IPS DF 6.9 (cell line): ENCODE data around the gene FNDC3B.

ENCODE experiments used
- DNase-seq: peaks from one replicate; pipeline ENCODE4 v3.0.0-alpha.2; 2013; ENCODE audit warnings: low read depth, low spot score
- H3K27ac ChIP-seq: one replicate; pipeline ENCODE4 v1.5.1; 2013; ENCODE audit warnings: low read length, control low read depth
- H3K27me3 ChIP-seq: 2 replicates; pipeline ENCODE4 v1.6.1; 2013; ENCODE audit warnings: mild to moderate bottlenecking, low read length; ENCODE audit not compliant: control insufficient read depth, insufficient read depth
- H3K36me3 ChIP-seq: 2 replicates; pipeline ENCODE4 v1.6.1; 2013; ENCODE audit warnings: low read length; ENCODE audit not compliant: control insufficient read depth, insufficient read depth
- H3K4me1 ChIP-seq: 2 replicates; pipeline ENCODE4 v1.6.1; 2013; ENCODE audit warnings: low read length; ENCODE audit not compliant: control insufficient read depth, insufficient read depth
- H3K4me3 ChIP-seq: 2 replicates; pipeline ENCODE4 v1.5.1; 2013; ENCODE audit warnings: mild to moderate bottlenecking, low read length
- H3K9me3 ChIP-seq: 2 replicates; pipeline ENCODE4 v1.6.1; 2013; ENCODE audit warnings: low read length, inconsistent platforms; ENCODE audit not compliant: control insufficient read depth, insufficient read depth
- WGBS: extraction: QIAGEN DNeasy Blood & Tissue Kit; methylation state at CpG from one replicate; pipeline ENCODE4 v1.1.7; 2013; ENCODE audit warnings: mixed read lengths, missing lambda C conversion rate; ENCODE audit not compliant: insufficient read length, insufficient coverage; 5-methylcytosine and 5-hydroxymethylcytosine counted together

The FNDC3B gene

GRCh38 chr3:172065967-172066762 lies 26.8 kb downstream of the FNDC3B start:
- WGBS: no CpG with 5 or more reads among the region's 7 CpGs
- Histone ChIP-seq H3K4me1 (peaks cover 1% of the 10 kb centered on the region; the same call in 1 of the 2 replicates), H3K27ac (no peak overlapping the region)

GRCh38 chr3:172066880-172067796 lies 27.8 kb downstream of the FNDC3B start:
- H3K36me3 ChIP-seq: no peaks in the 10 kb centered on the region
- no peaks in the 10 kb centered on the region for H3K27me3 ChIP-seq
- no peak overlapping the region for H3K27ac ChIP-seq
- DNase-seq: no peak
- peaks cover 1% of the 10 kb centered on the region; the same call in 1 of the 2 replicates for H3K4me1 ChIP-seq
- no CpG with 5 or more reads among the region's 7 CpGs for WGBS
- H3K4me3 ChIP-seq: no peak overlapping the region
- no peaks in the 10 kb centered on the region for H3K9me3 ChIP-seq

More at GRCh38 chr3:172065967-172066762, 26.8 kb downstream of the FNDC3B start:
- Histone ChIP-seq H3K27me3 (no peaks in the 10 kb centered on the region), H3K9me3 (no peaks in the 10 kb centered on the region), H3K4me3 (no peak overlapping the region), H3K36me3 (no peaks in the 10 kb centered on the region)
- DNase-seq: no peak

GRCh38 chr3:172067837-172068440 lies 28.6 kb downstream of the FNDC3B start:
- Histone ChIP-seq H3K4me3 (no peak overlapping the region), H3K36me3 (no peaks in the 10 kb centered on the region), H3K27me3 (no peaks in the 10 kb centered on the region), H3K9me3 (no peaks in the 10 kb centered on the region), H3K27ac (no peak overlapping the region), H3K4me1 (peaks cover 1% of the 10 kb centered on the region; the same call in 1 of the 2 replicates)
- no peak for DNase-seq
- no CpG with 5 or more reads among the region's 6 CpGs for WGBS

- H3K4me1 ChIP-seq: peaks cover 3% of the 10 kb centered on the region; the same call in 1 of the 2 replicates
Measured at GRCh38 chr3:172068977-172069376, 29.6 kb downstream of the FNDC3B start.

GRCh38 chr3:172069478-172069877 lies 30.1 kb downstream of the FNDC3B start:
- no peak for DNase-seq
- Histone ChIP-seq H3K4me1 (peaks cover 4% of the 10 kb centered on the region; the same call in 1 of the 2 replicates), H3K27ac (no peak overlapping the region), H3K36me3 (no peaks in the 10 kb centered on the region), H3K9me3 (no peaks in the 10 kb centered on the region), H3K4me3 (no peak overlapping the region), H3K27me3 (no peaks in the 10 kb centered on the region)
- WGBS: no CpG with 5 or more reads among the region's 3 CpGs

More at GRCh38 chr3:172068977-172069376, 29.6 kb downstream of the FNDC3B start:
- Histone ChIP-seq H3K9me3 (no peaks in the 10 kb centered on the region), H3K36me3 (no peaks in the 10 kb centered on the region), H3K4me3 (no peak overlapping the region), H3K27ac (no peak overlapping the region), H3K27me3 (no peaks in the 10 kb centered on the region)
- no CpG with 5 or more reads among the region's 4 CpGs for WGBS
- DNase-seq: no peak

GRCh38 chr3:172070269-172070668 lies 30.9 kb downstream of the FNDC3B start:
- no peak overlapping the region for H3K27ac ChIP-seq
- no peak overlapping the region for H3K4me3 ChIP-seq
- no peaks in the 10 kb centered on the region for H3K36me3 ChIP-seq
- no peaks in the 10 kb centered on the region for H3K27me3 ChIP-seq
- no peaks in the 10 kb centered on the region for H3K9me3 ChIP-seq
- DNase-seq: no peak
- no CpG with 5 or more reads among the region's 6 CpGs for WGBS
- H3K4me1 ChIP-seq: peaks cover 4% of the 10 kb centered on the region; the same call in 1 of the 2 replicates

- Histone ChIP-seq H3K9me3 (no peaks in the 10 kb centered on the region), H3K4me1 (peaks cover 4% of the 10 kb centered on the region; the same call in 1 of the 2 replicates), H3K4me3 (no peak overlapping the region), H3K27ac (no peak overlapping the region), H3K27me3 (no peaks in the 10 kb centered on the region), H3K36me3 (no peaks in the 10 kb centered on the region)
- DNase-seq: no peak
- no CpG with 5 or more reads among the region's 2 CpGs for WGBS
Measured at GRCh38 chr3:172070802-172071201, 31.4 kb downstream of the FNDC3B start.

GRCh38 chr3:172071780-172072330 lies 32.5 kb downstream of the FNDC3B start:
- no peaks in the 10 kb centered on the region for H3K36me3 ChIP-seq
- no peak overlapping the region for H3K27ac ChIP-seq
- H3K4me3 ChIP-seq: no peak overlapping the region
- no peaks in the 10 kb centered on the region for H3K9me3 ChIP-seq
- no CpG with 5 or more reads among the region's 8 CpGs for WGBS
- DNase-seq: no peak
- peaks cover 4% of the 10 kb centered on the region; the same call in 1 of the 2 replicates for H3K4me1 ChIP-seq
- no peaks in the 10 kb centered on the region for H3K27me3 ChIP-seq

GRCh38 chr3:172072543-172072942 lies 33.2 kb downstream of the FNDC3B start:
- no peaks in the 10 kb centered on the region for H3K27me3 ChIP-seq
- peaks cover 4% of the 10 kb centered on the region; the same call in 1 of the 2 replicates for H3K4me1 ChIP-seq
- WGBS: no CpG with 5 or more reads among the region's 4 CpGs
- H3K36me3 ChIP-seq: no peaks in the 10 kb centered on the region
- no peak overlapping the region for H3K27ac ChIP-seq
- no peak overlapping the region for H3K4me3 ChIP-seq
- DNase-seq: no peak
- no peaks in the 10 kb centered on the region for H3K9me3 ChIP-seq
